WERI-Rb-1 (cell line): ENCODE data around the gene TINCR.
A peak's percentile ranks its signal among the peaks of the same experiment; 100 is the strongest.

Experiments used
- DNase-seq: peaks from one replicate; pipeline ENCODE4 v3.0.0-alpha.2; 2020
- H3K27ac ChIP-seq: fragments of 250-450 bp; sonication (Bioruptor Pico); 2 replicates; pipeline ENCODE4 v1.5.1; 2020; ENCODE audit warnings: mild to moderate bottlenecking, moderate library complexity
- H3K27me3 ChIP-seq: fragments of 250-450 bp; sonication (Bioruptor Pico); 2 replicates; pipeline ENCODE4 v1.5.1; 2021; ENCODE audit warnings: mild to moderate bottlenecking, low read depth, moderate library complexity; ENCODE audit not compliant: insufficient read depth, severe bottlenecking
- H3K36me3 ChIP-seq: fragments of 250-450 bp; sonication (Bioruptor Pico); 2 replicates; pipeline ENCODE4 v1.5.1; 2020; ENCODE audit warnings: mild to moderate bottlenecking, moderate library complexity
- H3K4me3 ChIP-seq: 2 replicates; pipeline ENCODE4 v1.5.1; 2011; ENCODE audit warnings: low read depth, mild to moderate bottlenecking, control low read depth, low read length
- H3K9me3 ChIP-seq: fragments of 250-450 bp; sonication (Bioruptor Pico); 2 replicates; pipeline ENCODE4 v1.5.1; 2021; ENCODE audit warnings: mild to moderate bottlenecking, moderate library complexity; ENCODE audit not compliant: severe bottlenecking
- TF ChIP-seq, protein P1 (sequence below): IDR thresholded peaks from 2 replicates; pipeline ENCODE4 v1.5.1; 2011; ENCODE audit warnings: low read depth, mild to moderate bottlenecking, control low read depth, inconsistent platforms, low read length

The TINCR gene

GRCh38 chr19:5519076-5519475 lies 48.7 kb downstream of the TINCR start:
- Histone ChIP-seq H3K27me3 (no peaks in the 10 kb centered on the region), H3K36me3 (no peaks in the 10 kb centered on the region), H3K9me3 (peaks cover 20% of the 10 kb centered on the region), H3K27ac (no peak overlapping the region), H3K4me3 (no peak overlapping the region)
- TF ChIP-seq, protein P1, sequence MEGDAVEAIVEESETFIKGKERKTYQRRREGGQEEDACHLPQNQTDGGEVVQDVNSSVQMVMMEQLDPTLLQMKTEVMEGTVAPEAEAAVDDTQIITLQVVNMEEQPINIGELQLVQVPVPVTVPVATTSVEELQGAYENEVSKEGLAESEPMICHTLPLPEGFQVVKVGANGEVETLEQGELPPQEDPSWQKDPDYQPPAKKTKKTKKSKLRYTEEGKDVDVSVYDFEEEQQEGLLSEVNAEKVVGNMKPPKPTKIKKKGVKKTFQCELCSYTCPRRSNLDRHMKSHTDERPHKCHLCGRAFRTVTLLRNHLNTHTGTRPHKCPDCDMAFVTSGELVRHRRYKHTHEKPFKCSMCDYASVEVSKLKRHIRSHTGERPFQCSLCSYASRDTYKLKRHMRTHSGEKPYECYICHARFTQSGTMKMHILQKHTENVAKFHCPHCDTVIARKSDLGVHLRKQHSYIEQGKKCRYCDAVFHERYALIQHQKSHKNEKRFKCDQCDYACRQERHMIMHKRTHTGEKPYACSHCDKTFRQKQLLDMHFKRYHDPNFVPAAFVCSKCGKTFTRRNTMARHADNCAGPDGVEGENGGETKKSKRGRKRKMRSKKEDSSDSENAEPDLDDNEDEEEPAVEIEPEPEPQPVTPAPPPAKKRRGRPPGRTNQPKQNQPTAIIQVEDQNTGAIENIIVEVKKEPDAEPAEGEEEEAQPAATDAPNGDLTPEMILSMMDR, result no peak
- DNase-seq, result no peak

- no peaks in the 10 kb centered on the region for H3K36me3 ChIP-seq
- peaks cover 21% of the 10 kb centered on the region for H3K9me3 ChIP-seq
- no peaks in the 10 kb centered on the region for H3K27me3 ChIP-seq
- H3K4me3 ChIP-seq, result no peak overlapping the region
- peak; percentile 41 for DNase-seq
- no peak overlapping the region for H3K27ac ChIP-seq
- TF ChIP-seq, protein P1, result peak; percentile 78
Observed at GRCh38 chr19:5515737-5516136, 52.0 kb downstream of the TINCR start.

DNA sequence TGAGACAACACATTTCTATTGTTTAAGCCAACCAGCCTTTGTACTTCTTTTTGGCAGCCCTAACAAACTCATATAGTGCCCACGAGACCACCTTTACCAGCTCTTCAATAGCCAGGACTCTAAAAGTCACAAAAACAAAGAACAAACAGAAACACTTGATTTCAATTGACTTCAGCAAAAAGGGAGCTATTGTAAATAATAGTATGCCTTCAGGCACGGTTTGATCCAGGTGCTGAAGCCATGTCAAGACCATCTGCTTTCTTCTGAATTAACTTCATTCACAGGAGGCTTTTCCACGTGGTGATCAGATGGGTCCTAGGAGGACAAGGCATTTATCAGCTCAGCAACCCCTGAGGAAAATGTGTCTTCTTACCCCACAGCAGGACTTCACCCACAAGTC lies 53.8 kb downstream of the TINCR start:
- TF ChIP-seq, protein P1, result no peak
- no peaks in the 10 kb centered on the region for H3K27me3 ChIP-seq
- H3K27ac ChIP-seq, result no peak overlapping the region
- H3K4me3 ChIP-seq, result no peak overlapping the region
- DNase-seq, result no peak
- H3K36me3 ChIP-seq, result no peaks in the 10 kb centered on the region
- peaks cover 16% of the 10 kb centered on the region for H3K9me3 ChIP-seq

DNA sequence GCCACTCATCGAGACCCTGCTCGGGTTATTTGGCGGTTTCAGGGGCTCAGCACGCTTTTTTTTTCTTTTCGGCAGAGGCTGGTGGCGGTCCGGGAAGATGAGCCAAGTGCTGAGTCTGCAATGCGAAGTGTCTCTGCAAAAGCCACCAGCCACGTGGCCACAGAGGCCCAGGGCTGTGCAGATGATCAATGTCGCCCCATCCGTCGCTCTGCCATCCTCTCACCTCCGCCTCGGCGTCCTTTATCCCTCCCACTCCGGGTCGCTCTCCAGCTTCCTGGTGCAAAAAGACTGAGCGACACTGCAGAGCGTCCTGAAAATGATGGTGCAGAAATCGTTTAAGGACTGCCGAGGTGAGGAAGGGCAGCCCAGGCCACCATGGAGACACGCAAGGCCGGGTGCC lies 55.0 kb downstream of the TINCR start:
- TF ChIP-seq, protein P1, result no peak
- no peak for DNase-seq
- H3K27ac ChIP-seq, result no peak overlapping the region
- H3K4me3 ChIP-seq, result no peak overlapping the region
- H3K36me3 ChIP-seq, result no peaks in the 10 kb centered on the region
- H3K9me3 ChIP-seq, result peaks cover 16% of the 10 kb centered on the region
- H3K27me3 ChIP-seq, result no peaks in the 10 kb centered on the region
